NCI-H1436 treated with DMSO at 0.1 percent for 48 hours (cell line): ENCODE measurements around the gene NDUFS8.

Source experiments
- DNase-seq: peaks from one replicate; lab custom pipeline; 2025; lab: John Stamatoyannopoulos, UW

Gene NDUFS8

DNA sequence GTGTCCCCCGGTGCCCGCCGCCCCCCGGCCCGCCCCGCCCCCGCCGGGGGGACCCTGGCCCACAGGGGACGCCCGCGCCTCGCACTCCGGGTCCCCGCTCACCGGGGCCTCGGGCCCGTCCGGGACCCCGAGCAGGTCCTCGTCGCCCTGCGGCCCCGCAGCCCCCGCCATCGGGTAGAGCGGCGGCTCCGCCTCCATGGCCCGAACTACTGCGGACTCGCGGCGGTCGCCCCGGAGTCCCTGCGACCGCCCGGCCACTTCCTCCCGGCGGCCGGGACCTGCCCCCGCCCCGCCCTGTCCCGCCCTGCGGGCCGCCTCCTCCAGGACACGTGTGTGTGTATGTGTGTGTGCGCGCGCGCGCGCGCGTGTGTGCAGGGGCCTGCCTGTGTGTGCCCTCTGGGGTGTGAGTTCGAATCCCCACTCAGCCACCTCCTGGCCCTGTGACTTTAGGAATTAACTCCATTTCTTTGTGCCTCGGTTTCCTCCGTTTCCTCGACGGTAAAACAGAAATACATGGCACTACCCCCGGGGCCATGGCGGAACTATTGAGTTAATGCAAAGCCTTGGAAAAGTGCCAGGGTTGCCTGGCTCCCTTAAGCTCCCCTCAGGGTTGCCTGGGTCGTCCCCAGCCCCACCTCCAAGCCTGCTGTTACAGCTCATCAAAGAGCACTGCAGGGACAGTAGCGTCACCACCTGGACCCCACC is 26.5 kb upstream of the NDUFS8 start, which contains the start of gene UNC93B1:
Gene UNC93B1, minus strand, starts transcription at position 252 of the 705 bp plus-strand sequence. Its CDS starts 54 bp downstream, at position 198.
- no peak for DNase-seq

DNA sequence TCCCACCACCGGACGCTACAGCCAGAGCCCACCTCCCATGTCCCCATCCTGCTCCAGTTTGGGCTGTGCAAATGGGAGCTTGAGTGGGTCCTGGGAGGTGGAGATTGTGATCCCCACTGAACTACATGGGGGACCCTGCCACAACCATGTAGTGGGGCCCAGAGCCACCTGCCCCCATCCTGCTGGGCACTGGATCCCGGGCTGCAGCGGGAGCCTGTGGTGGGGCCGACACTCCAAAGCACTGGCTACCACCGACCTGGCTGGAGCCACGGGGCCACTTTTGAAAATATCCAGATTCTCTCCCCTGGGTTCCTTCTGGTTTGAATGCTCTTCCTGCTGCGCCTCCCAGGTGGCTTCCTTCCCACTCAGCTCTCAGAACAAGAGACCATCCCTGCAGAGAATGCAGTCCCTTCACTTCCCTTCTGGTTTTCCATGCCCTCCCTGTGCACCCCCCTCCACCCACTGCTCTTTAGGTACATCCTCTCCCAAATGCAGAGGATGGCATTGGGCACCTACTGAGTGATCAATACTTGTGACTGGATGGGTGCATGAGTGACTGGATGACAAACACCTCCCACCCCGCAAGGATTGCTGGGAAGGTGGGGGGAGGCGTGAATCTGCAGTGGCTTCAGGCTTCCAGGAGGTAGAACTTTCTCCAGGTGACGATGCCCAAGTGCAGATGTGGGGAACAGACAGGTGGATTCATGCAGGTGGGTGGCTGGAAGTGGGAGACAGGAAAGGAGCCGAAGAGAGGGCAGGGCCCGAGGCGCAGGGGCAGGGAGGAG is 25.7 kb upstream of the NDUFS8 start:
- DNase-seq = no peak

DNA sequence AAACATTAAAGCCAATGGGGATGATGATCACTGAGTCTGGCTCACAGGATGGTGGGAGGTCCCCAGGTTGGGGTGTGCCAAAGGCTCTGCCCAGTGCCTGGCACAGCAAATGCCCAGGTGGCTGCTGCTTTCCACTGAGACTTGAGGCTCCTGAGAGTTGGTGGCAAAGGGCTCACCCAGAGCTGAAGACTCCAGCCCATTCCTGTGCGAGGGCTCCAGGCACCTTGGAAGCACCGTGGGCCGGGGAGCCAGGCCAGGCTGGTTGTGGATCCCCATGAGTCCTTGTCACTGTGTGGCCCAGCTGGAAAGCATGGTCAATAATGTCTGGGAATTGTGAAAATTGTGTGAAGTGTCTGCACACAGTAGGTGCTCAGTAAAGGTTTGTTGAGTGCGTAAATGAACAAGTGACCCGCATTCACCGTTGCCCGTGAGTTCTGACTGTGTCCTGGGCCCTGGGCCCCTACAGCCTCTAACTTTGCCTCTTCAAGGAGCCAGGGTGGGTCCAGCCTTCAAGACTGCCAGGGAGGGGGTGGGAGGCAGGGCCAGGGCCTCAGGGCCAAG is 23.8 kb upstream of the NDUFS8 start:
- no peak for DNase-seq

DNA sequence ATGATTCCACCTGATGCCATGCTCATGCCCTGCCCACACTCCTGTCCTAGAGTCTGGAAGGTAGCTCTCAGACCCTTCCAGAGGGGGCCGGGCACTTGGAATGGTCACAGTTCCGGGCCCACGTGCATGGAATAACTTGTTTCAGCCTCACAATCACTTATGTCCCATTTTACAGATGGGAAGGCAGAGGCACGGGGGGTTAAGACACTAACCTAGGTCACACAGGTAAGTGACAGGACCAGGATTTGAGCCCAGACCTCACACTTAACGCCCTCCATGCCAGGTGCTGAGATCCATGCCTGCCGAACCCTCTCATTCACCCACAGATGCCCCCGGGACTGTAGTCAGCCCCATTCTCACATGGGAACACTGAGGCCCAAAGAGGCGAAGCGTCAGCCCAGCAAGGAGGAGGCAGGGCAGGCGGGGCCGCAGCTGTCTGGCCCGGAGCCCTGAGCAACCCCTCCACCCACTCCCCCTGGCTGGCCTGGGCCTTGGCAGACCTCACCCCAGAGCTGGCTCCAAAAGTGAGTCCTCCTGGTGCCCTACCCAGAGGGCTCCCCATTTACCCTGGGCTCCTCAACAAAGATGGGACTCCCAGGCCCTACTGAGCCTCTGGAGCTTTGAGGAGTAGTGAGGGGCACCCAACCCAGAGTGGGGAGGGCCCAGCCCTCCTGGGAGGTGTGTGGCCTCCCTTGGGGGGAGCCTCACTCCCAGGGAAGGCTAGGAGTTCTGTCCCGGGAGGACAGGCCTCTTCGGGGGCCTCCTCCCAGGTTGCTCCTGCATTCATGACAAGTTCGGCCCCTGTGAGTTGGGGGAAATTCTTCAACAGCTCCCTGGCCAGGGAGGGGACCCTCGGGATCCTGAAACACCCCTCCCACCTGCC is 22.7 kb upstream of the NDUFS8 start:
- DNase-seq = no peak

DNA sequence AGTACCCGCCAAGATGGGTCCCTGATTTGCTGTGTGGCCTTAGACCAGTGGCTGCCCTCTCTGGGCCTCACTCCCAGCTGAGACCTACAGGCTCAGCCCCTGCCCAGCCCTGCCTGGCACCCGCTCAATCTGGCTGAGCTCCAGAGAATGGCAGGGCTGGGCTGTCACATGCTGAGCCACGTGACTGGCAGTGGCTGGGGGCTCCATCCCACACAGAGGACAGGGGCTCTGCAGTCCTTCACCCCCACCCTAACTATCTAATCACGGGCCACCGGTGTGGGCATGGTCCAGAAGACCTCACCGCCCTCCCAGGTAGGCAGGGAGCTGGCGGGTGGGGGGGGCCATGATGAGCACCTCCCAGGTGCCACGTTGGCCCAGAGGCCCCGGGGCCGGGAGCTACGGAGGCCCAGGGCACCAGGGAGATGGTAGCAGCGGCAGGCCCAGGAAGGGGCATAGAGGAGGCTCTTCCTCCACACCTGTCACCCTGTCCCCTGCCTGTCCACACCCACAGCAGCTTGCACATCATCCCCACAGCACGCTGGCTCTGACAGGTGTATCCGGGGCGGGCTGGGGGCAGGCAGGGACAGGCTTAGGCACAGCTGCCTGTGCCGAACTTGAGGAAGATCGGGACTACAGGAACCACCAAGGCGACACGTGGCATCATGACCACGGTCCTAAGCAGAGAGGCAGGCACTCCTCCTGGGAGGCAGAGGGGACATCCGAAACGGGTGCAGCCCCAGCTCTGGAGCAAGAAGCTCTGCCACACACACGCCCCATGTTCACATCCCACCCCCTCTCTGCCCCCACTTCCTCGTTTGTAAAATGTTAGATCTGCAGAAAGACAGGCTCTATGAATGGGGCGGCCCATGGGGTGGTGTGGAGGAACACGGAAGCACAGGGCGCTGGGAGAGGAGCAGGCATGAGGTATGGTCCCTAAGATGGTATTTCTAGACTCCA is 21.8 kb upstream of the NDUFS8 start:
- DNase-seq = no peak

DNA sequence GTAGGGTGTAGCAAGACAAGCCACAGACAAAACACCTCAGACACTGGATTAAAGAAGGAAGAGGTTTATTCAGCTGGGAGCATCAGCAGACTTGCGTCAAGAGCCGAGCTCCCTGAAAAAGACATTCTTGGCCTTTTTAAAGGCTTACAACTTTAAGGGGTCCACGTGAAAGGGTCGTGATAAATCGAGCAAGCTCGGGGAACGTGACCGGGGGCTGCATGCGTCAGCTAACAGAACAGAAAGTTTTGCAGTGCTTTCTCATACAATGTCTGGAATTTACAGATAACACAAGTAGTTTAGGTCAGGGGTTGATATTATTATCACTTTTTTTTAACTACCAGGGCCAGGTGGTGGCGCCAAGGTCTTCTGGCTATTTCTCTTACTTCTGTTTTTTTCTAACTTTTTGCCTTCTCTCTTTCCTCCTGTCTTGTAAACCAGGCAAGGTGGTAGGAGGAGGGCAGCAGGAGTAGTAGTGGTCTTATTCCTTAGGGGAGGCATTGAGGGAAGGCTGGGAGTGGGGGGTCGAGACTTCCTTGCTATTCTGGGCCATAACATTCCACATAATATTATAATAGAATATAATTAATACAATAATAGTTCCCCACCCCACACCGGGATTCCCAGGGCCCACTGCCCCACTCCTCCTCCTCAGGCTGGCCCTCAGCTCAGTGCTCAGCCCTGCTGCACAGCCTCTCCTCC is 20.9 kb upstream of the NDUFS8 start:
- no peak for DNase-seq

DNA sequence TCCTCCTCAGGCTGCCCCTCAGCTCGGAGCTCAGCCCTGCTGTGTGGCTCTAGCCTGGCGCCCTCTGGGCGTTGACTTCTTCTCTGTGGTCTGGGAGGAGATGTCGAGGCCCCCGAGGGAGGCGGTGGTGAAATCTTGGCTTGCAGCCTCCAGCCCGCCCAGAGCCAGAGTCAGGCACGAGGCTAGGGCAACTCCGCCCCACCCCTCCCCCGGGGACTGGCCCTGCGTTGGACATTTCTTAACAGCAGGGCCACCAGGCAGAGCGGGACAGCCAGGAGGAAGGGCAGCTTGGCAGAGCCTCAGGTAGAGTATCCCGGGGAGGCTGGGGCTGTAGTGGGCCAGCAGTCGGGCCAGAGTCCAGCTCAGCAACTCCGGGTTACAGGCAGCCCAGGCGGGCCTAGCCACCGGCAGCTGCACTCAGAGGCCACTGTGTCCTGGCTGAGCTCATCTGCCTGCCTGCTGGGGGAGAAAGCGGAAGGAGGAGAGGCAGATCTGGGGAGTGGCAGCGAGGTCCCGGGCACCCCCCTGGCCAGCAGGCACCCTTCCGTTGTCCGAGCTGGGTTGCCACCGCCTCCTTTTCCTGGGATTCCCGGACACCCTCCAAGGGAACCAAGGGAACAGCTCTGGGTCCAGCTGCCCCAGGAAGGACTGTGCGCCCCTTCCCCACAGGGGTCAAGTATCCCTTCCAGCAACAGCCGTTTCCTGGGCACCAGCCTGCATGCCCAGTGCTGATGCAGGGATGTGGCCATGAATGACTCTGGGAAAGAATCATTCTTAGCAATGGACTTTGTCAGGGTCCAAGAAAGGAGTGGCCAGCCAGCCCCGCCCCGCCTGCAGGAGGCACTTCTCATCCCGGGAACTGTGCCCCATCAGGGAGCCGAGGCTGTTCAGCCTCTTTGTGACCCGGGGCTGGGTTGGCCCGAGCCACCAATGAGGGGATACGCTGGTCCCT is 20.1 kb upstream of the NDUFS8 start, which contains the start of gene ALDH3B1:
Gene ALDH3B1, plus strand, starts transcription at position 238 of the 952 bp plus-strand sequence. CDS start 4,971 bp downstream, outside the sequence.
- DNase-seq = no peak

DNA sequence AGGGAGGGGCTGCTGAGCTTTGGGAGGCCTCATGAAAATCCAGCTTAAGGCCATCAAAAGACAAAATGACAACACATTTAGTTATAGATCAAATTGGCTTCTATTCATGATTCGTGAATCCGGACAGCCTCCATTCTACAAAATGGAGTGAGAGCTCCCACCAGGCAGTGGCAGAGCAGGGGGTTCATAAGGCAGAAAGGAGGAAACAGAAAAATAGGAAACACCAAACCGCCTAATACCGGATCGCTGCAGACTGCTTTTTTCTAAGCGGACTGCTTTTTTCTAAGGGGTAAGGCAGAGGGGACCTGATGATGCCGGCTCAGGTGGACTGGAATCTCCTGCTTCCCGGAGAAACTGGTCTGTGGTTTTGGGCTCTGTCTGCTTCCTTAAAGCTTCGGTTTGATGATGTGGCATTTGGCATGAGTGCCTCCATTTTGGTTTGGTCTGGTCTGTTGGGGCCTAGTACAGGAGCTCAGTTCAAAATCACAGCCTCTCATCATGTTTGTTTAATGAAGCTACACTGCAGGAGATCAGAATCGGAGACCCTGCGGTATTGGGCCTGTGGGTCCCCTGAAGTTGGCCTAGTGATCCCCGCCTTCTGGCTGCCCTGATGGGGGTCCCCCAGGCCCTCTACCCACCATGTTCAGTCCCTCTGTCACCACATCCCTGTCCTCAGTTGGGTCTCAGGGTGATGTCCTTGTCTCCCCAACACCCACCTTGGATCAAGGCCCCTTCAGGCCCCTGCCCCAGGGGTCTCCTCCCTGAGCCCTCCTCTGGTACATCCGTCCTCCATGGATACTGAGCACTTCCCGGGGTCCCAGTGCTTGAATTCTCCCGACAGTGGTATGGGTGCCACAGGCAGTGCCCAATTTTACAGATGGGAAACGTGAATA is 19.2 kb upstream of the NDUFS8 start:
- DNase-seq = no peak

DNA sequence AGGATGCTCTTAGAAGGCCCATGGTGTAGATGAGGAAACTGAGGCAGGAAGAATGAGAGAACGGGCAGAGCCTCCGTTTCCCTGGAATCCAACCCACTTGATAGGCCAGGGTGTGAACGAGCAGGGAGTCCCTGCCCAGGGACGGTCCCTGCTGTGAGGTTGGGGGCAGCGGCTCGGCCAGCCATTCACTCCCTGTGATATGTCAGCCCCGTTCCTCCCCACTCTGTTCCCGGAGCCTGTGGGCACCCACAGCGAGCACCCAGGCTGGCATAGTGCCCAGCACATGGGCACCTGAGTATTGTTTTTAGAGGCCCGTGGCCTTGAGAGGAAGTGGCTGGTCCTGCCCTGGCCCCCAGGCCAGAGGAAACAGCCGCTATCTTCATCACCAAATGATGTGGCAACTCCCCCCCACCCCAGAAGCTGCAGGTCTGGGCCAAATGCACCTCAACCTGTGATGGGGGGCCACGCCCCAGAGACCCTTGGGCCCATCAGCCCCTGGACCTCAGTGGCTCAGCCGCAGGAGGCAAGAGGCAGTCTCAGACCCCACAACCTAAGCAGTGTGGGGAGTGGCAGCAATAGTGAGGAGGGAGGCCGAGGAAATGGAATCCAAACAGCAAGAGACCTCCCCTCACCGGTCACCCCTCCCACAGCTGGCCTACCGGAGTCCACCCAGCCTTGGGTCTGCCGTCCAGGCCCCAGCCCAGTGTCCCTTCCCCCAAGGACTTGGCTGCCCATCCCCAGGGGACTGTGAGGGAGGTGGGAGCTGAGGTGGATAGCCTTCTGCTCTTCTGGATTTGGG is 18.2 kb upstream of the NDUFS8 start:
- no peak for DNase-seq

DNA sequence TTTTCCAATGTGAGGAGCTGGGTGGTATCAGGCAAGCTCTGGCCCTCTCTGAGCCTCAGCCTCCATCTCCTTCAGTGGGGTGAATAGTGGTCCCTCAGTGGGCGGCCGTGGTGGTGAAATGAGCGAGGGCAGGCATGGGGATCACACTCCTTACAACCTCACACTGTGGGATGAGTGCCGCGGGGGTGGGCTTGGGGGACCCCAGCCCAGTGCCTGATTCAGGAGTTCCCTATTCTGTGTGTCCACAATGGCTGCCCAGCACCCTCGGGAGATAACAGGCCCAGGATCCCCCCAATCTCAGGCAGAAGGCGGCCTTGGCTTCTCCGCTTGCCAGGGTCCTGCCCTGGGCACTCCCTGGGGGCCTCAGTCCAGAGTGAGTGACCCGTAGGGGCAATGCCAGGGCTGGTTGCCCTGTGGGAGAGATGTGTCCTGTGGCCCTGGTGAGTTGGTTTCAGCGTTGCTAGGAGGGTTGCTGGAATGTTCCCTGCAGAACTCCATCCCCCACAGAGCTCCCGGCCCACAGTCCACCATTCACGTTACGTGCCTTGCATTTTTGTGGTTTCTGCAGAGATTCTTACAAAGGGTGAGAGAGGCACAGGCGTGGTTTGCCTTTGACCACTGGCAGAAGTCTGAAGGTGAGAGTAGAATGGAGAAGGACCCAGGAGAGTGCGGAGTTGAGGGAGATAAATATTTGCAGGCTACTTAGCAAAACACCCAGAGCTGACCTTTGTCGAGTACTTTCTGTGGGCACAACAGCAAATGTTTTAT is 17.5 kb upstream of the NDUFS8 start:
- no peak for DNase-seq

DNA sequence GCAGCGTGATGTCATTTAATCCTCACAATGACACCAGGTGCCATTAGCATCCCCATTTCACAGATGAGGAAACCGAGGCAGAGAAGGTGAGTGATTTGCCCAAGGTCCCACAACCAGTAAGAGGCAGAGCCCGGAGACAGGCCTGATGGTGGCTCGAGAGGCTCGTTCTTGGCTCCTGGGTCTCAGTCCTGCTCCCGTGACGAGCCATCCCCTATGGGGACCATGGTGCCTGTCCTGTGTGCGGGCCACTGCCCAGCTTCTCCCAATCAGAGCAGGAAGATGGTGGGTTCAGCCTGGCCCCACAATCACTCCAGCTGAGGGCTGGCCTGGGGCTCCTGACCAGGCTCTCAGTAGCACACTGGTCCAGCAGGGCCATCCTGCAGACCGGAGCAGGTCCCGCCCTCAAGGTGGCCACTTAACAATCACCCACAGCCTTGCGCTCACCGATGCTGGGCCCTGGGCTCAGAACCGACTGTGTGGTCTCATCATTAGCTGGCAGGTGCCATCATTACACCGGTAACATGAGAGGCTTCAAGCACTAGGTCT is 16.8 kb upstream of the NDUFS8 start:
- no peak for DNase-seq

DNA sequence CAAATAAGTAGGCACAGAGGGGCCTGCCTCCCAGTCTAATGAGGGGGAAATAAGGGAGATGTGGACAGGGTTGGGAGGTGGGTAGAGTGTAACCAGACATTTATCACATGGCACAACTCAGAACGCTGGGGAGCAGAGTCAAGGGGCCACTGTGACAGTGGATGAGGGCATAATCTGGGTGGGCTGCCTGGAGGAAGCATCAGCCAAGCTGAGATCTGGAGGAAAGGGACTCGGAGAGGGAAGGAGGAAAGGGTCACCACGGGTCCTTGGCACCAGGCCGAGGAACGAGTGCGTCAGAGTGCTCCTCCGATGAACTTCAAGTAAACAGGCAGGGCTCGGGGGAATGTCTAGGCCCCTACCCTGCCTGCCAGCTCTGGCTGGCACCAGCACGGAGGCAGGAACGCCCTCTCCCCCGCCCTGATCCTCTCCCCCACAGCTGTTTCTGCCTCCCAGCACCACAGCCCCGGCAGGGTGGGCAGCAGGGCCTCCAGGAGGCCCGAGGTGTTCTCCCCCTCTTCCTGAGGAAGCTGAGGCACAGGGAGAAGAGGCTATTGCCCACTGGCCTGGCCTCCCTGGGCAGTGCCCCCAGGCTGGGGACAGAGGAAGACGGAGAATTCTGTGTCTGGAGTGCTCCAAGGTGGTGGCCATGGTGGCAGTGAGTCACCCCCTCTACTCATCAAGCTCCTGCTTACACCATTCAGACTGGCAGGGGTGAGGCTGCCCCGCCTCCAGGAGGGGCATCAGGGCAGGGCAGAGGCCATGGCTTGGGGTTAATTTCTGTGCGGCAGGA is 16.1 kb upstream of the NDUFS8 start:
- no peak for DNase-seq

DNA sequence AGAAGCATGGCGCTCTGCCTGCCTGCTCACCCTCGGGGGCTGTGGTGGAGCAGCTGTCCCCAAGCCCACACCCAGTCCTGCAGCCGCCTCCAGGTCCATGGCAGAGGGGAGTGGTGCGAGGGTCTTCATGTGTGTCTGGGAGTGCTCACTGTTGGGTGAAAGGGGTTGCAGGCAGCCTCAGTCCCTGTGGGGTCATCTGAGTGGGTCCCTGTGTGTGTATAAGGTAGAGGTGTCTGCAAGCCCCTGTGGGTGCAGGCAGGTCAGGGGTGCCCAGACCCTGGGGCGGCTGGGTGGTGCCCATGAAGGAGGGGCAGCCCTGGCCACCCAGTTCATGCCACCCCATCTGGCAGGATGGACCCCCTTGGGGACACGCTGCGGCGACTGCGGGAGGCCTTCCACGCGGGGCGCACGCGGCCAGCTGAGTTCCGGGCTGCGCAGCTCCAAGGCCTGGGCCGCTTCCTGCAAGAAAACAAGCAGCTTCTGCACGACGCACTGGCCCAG is 15.5 kb upstream of the NDUFS8 start:
- no peak for DNase-seq

DNA sequence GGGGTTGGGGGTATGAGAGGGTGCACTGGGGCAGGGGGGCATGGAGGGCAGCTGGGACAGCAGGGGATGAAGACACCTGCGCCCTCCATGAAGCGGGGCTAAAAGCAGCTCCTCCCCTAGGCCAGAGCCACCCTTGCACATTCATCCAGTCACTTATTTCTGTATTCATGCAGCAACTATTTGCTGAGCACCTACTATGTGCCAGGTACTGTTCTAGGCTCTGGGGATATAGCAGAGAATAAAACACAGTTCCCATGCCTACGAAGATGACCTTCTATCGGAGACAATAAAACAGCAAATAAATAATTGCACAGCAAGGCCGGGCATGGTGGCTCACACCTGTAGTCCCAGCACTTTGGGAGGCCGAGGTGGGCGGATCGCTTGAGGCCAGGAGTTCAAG is 15.0 kb upstream of the NDUFS8 start:
- no peak for DNase-seq
